ENCODE results near the gene AMN.

AMN gene

DNA sequence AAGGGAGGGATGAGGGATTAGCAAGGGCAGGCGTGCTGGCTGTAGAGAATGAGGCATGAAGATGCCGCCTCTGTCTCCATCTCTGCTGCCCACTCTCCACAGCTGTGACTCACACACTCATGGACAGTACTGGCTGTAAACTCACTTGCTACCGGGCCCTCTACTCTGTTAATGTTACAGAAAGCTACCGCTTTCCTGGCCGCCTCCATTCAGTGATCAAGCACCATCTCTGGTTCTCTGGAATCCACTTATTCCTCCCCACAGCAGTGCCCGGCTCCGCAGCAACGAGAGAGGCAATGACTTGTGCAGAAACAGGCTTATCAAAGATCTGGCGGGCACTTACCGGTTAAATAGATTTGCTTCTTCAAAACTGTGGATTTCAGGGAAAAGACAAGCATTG is 34.8 kb downstream of the AMN start:
- no peaks in the 10 kb centered on the region for H3K27me3 ChIP-seq (replicated peaks; ENCODE audit: insufficient read depth, low read length)
- no peak overlapping the region for H3K9ac ChIP-seq (ENCODE audit: low read length)
- no peak for DNase-seq
- H3K4me3 ChIP-seq (ENCODE audit: low read length), result no peak overlapping the region
- H3K36me3 ChIP-seq (replicated peaks; ENCODE audit: insufficient read depth, low read length), result no peaks in the 10 kb centered on the region
- H3K9me2 ChIP-seq (replicated peaks; ENCODE audit: insufficient read depth, low read length), result no peaks in the 10 kb centered on the region
- H3K4me1 ChIP-seq (ENCODE audit: low read length), result no peaks in the 10 kb centered on the region
- H3F3A ChIP-seq (ENCODE audit: insufficient read depth, low read length), result no peaks in the 10 kb centered on the region
- H4K20me1 ChIP-seq (ENCODE audit: insufficient read depth, low read length), result no peaks in the 10 kb centered on the region
- H3K79me2 ChIP-seq (ENCODE audit: low read length), result no peaks in the 10 kb centered on the region
- H3K27ac ChIP-seq (ENCODE audit: low read length), result no peak overlapping the region
- no peak overlapping the region for H3K4me2 ChIP-seq (ENCODE audit: low read depth, low read length)
- TF ChIP-seq CTCF (IDR thresholded peaks at IDR 0.05; ENCODE audit: low read length), result no peak
- TF ChIP-seq EZH2 (optimal IDR thresholded peaks at IDR 0.05; ENCODE audit: low read depth, low read length), result no peak
- TF ChIP-seq EZH2phosphoT487 (IDR thresholded peaks at IDR 0.05; ENCODE audit: low read length), result no peak
- H3K9me3 ChIP-seq (replicated peaks; ENCODE audit: insufficient read depth, low read length), result no peaks in the 10 kb centered on the region
- no peak overlapping the region for H2AFZ ChIP-seq (ENCODE audit: low read length)

GRCh38 chr14:102958461-102958860 is 36.0 kb downstream of the AMN start:
- Histone ChIP-seq H3K79me2 (ENCODE audit: low read length) (no peaks in the 10 kb centered on the region), H3K27me3 (replicated peaks; ENCODE audit: insufficient read depth, low read length) (no peaks in the 10 kb centered on the region), H4K20me1 (ENCODE audit: insufficient read depth, low read length) (no peaks in the 10 kb centered on the region), H3K4me1 (ENCODE audit: low read length) (no peaks in the 10 kb centered on the region), H3K9me2 (replicated peaks; ENCODE audit: insufficient read depth, low read length) (no peaks in the 10 kb centered on the region), H2AFZ (ENCODE audit: low read length) (no peak overlapping the region), H3K36me3 (replicated peaks; ENCODE audit: insufficient read depth, low read length) (no peaks in the 10 kb centered on the region), H3K9me3 (replicated peaks; ENCODE audit: insufficient read depth, low read length) (no peaks in the 10 kb centered on the region), H3K27ac (ENCODE audit: low read length) (no peak overlapping the region), H3K9ac (ENCODE audit: low read length) (no peak overlapping the region), H3K4me2 (ENCODE audit: low read depth, low read length) (no peak overlapping the region), H3F3A (ENCODE audit: insufficient read depth, low read length) (no peaks in the 10 kb centered on the region), H3K4me3 (ENCODE audit: low read length) (no peak overlapping the region)
- no peak for TF ChIP-seq CTCF (IDR thresholded peaks at IDR 0.05; ENCODE audit: low read length)
- no peak for TF ChIP-seq EZH2phosphoT487 (IDR thresholded peaks at IDR 0.05; ENCODE audit: low read length)
- TF ChIP-seq EZH2 (optimal IDR thresholded peaks at IDR 0.05; ENCODE audit: low read depth, low read length), result no peak
- no peak for DNase-seq

DNA sequence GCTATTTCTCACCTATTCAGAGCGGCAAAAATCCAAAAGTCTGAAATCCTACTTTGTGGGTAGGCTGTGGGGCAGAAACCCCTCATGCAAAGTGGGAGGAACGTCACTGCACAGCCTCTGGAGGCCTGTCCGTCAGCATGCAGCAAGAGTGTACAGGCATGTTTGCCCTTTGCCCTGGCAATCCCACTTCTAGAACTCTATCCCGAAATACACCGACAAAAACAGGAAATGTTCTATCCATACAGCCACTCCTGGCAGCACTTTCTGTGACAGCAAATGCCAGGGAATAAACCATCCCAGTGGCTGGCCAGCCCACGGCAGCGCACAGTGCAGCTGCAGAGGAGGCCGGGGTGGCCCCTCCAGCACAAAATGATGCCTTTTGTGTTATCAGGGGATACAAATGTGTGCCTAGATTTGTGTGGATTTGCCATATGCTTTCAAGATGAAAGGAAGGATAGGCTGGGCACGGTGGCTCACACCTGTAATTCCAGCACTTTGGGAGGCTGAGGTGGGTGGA is 39.7 kb downstream of the AMN start:
- Histone ChIP-seq H2AFZ (ENCODE audit: low read length) (no peak overlapping the region), H3K9me2 (replicated peaks; ENCODE audit: insufficient read depth, low read length) (no peaks in the 10 kb centered on the region), H3F3A (ENCODE audit: insufficient read depth, low read length) (no peaks in the 10 kb centered on the region), H3K9ac (ENCODE audit: low read length) (no peak overlapping the region), H3K9me3 (replicated peaks; ENCODE audit: insufficient read depth, low read length) (no peaks in the 10 kb centered on the region), H3K27ac (ENCODE audit: low read length) (no peak overlapping the region), H3K4me1 (ENCODE audit: low read length) (no peaks in the 10 kb centered on the region), H4K20me1 (ENCODE audit: insufficient read depth, low read length) (no peaks in the 10 kb centered on the region), H3K4me2 (ENCODE audit: low read depth, low read length) (no peak overlapping the region), H3K36me3 (replicated peaks; ENCODE audit: insufficient read depth, low read length) (no peaks in the 10 kb centered on the region), H3K79me2 (ENCODE audit: low read length) (no peaks in the 10 kb centered on the region), H3K27me3 (replicated peaks; ENCODE audit: insufficient read depth, low read length) (no peaks in the 10 kb centered on the region), H3K4me3 (ENCODE audit: low read length) (no peak overlapping the region)
- no peak for TF ChIP-seq EZH2phosphoT487 (IDR thresholded peaks at IDR 0.05; ENCODE audit: low read length)
- TF ChIP-seq CTCF (IDR thresholded peaks at IDR 0.05; ENCODE audit: low read length), result no peak
- TF ChIP-seq EZH2 (optimal IDR thresholded peaks at IDR 0.05; ENCODE audit: low read depth, low read length), result no peak
- DNase-seq, result no peak

Data from MM.1S (cell line).